Activated naive CD4-positive, alpha-beta T cell (primary cell): ENCODE measurements around the gene GRIA4.
"Not testable (repeated sequence)": the region's sequence is repeated elsewhere in the genome, so short reads cannot be mapped to it uniquely, and the experiment has no call there.

ENCODE experiments used
- DNase-seq, 4 experiments: peaks; one replicate each; lab custom pipeline; 2025; lab: John Stamatoyannopoulos, UW

GRIA4 gene

GRCh38 chr11:106001304-106002012 lies 391.6 kb downstream of the GRIA4 start:
- no peak for DNase-seq

GRCh38 chr11:106003094-106003493 lies 393.2 kb downstream of the GRIA4 start:
- not testable (repeated sequence) for DNase-seq

- no peak for DNase-seq
Measured at GRCh38 chr11:106011481-106011880, 401.6 kb downstream of the GRIA4 start.

GRCh38 chr11:106012744-106013143 lies 402.9 kb downstream of the GRIA4 start:
- DNase-seq, result no peak

- no peak for DNase-seq
Measured at GRCh38 chr11:106014035-106014434, 404.2 kb downstream of the GRIA4 start.

- DNase-seq, result no peak
Measured at GRCh38 chr11:106014620-106015019, 404.7 kb downstream of the GRIA4 start.

- DNase-seq, result no peak
Measured at GRCh38 chr11:106015066-106015465, 405.2 kb downstream of the GRIA4 start.

GRCh38 chr11:106017093-106017492 lies 407.2 kb downstream of the GRIA4 start:
- no peak for DNase-seq

- peak in 1 of 4 experiments; percentile 17 for DNase-seq
Measured at GRCh38 chr11:106021181-106021966, 411.5 kb downstream of the GRIA4 start.

GRCh38 chr11:106021967-106022794 lies 412.3 kb downstream of the GRIA4 start, which contains the start of gene MSANTD4:
TSS of gene MSANTD4 (minus strand) at chr11:106022240. CDS start at chr11:106010917, 11,323 bp downstream.
- peak; percentile 91 to 95 (median 93) for DNase-seq

GRCh38 chr11:106022795-106023275 lies 413.0 kb downstream of the GRIA4 start:
- DNase-seq, result no peak

GRCh38 chr11:106030609-106031008 lies 420.7 kb downstream of the GRIA4 start:
- no peak for DNase-seq

GRCh38 chr11:106031202-106031810 lies 421.4 kb downstream of the GRIA4 start:
- DNase-seq, result no peak
